ENCODE data around the gene MEF2D.

The MEF2D gene

DNA sequence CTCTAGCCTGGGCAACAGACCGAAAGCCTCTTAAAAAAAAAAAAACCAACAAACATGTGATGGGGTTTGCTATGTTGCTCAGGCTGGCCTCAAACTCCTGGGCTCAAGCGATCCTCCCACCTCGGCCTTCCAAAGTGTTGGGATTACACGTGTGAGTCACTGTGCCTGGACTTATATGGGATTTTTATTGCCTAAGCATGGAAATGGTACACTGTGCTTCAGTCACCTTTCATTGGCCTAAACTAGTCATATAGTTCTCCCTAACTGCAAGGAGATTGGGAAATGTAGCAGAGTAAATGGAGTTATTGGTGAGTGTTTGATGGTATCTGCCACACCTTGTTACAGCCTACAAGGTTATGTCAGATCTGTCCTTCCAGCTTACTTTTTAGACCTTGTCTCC is 17.2 kb upstream of the MEF2D start:
- DNase-seq (ENCODE audit: low read depth in 2 of 2) = peak in 1 of 2 donors; percentile 29
- TF ChIP-seq, protein P1, sequence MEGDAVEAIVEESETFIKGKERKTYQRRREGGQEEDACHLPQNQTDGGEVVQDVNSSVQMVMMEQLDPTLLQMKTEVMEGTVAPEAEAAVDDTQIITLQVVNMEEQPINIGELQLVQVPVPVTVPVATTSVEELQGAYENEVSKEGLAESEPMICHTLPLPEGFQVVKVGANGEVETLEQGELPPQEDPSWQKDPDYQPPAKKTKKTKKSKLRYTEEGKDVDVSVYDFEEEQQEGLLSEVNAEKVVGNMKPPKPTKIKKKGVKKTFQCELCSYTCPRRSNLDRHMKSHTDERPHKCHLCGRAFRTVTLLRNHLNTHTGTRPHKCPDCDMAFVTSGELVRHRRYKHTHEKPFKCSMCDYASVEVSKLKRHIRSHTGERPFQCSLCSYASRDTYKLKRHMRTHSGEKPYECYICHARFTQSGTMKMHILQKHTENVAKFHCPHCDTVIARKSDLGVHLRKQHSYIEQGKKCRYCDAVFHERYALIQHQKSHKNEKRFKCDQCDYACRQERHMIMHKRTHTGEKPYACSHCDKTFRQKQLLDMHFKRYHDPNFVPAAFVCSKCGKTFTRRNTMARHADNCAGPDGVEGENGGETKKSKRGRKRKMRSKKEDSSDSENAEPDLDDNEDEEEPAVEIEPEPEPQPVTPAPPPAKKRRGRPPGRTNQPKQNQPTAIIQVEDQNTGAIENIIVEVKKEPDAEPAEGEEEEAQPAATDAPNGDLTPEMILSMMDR (IDR thresholded peaks at IDR 0.05; ENCODE audit: low read depth, low read length) = no peak
- H3K4me3 ChIP-seq (replicated peaks in 1 of 2; ENCODE audit: low read depth in 2 of 2, low read length in 2 of 2) = no peak overlapping the region

DNA sequence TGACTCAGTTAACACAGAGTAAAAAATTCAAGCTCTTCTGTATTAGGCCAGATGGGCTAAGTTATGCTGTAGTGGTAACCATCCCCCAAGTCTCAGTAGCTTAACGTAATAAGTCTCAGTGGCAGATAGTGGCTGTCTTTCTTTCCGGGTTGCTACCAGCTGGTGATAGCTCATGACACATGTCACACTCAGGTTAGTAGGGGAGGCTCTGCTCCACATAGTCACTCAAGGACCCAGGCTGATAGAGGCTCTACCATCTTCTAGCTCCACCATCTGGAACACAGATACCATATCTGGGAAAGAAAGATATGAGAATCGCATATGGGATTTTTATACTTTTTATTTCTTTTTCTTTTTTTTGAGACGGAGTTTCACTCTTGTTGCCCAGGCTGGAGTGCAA is 16.2 kb upstream of the MEF2D start:
- TF ChIP-seq, protein P1 (IDR thresholded peaks at IDR 0.05; ENCODE audit: low read depth, low read length) = no peak
- no peak overlapping the region for H3K4me3 ChIP-seq (replicated peaks in 1 of 2; ENCODE audit: low read depth in 2 of 2, low read length in 2 of 2)
- no peak for DNase-seq (ENCODE audit: low read depth in 2 of 2)

DNA sequence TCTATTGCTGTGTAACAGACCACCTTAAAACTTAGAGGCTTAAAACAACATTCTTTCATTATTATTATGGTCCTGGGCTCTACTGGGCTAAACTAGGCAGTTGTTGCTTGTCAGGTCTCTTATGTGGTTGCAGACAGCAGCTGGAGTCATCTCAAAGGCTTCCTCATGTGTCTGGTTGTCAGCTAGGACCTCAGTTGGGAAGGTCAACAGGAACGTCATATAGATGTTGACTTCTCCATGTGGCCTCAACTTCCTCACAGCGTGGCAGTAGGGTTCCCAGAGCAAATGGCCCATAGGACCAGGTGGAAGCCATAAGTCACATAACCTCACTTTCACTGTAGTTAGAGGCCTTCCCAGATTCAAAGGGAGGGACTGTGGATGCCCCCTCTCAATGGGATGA is 15.4 kb upstream of the MEF2D start:
- TF ChIP-seq, protein P1 (IDR thresholded peaks at IDR 0.05; ENCODE audit: low read depth, low read length) = no peak
- no peak for DNase-seq (ENCODE audit: low read depth in 2 of 2)
- H3K4me3 ChIP-seq (replicated peaks in 1 of 2; ENCODE audit: low read depth in 2 of 2, low read length in 2 of 2) = no peak overlapping the region

DNA sequence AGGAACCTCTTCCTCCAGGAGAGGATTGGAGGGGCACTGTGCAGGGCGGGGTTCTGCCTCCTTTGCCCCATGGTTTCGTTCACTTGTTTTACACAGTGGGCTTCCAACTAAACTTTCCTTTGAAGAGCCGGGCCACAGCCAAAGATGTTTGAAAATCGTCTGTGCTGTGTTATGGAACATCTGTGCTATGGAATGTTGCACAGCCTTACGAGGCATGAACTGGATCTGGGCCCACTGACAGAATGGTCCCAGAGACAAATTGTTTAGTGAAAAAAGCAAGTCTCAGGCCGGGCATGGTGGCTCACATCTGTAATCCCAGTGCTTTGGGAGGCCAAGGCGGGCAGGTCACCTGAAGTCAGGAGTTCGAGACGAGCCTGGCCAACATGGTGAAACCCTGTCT is 12.6 kb upstream of the MEF2D start:
- no peak for DNase-seq (ENCODE audit: low read depth in 2 of 2)

GRCh38 chr1:156511644-156512043 is 11.1 kb upstream of the MEF2D start:
- no peak overlapping the region for H3K4me3 ChIP-seq (replicated peaks in 1 of 2; ENCODE audit: low read depth in 2 of 2, low read length in 2 of 2)
- DNase-seq (ENCODE audit: low read depth in 2 of 2) = peak in 1 of 2 donors; percentile 86
- TF ChIP-seq, protein P1 (IDR thresholded peaks at IDR 0.05; ENCODE audit: low read depth, low read length) = no peak

More for the DNA sequence above, 12.6 kb upstream of the MEF2D start:
- TF ChIP-seq, protein P1 (IDR thresholded peaks at IDR 0.05; ENCODE audit: low read depth, low read length) = no peak
- H3K4me3 ChIP-seq (replicated peaks in 1 of 2; ENCODE audit: low read depth in 2 of 2, low read length in 2 of 2) = no peak overlapping the region

DNA sequence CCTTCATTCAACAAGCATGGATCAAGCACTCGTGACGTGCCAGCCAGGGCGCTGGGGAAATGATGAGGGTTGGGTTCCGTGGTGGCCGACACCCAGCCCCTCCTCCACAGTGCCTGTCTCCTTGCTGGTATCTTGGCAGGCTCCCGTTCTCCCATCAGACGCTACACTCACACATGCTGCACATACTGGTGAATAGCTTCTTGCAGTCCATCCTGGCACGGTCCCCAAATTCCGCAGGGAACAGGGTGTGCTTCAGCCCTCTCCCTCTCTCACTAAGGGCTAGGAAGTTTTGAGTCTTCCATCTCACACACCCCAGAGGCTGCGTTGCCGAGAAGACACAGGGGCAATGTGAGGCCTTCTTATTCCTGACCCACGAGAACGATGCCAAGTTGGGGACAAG is 10.1 kb upstream of the MEF2D start:
- H3K4me3 ChIP-seq (replicated peaks in 1 of 2; ENCODE audit: low read depth in 2 of 2, low read length in 2 of 2) = no peak overlapping the region
- peak; percentile 83 to 91 for DNase-seq (ENCODE audit: low read depth in 2 of 2)
- TF ChIP-seq, protein P1 (IDR thresholded peaks at IDR 0.05; ENCODE audit: low read depth, low read length) = no peak

DNA sequence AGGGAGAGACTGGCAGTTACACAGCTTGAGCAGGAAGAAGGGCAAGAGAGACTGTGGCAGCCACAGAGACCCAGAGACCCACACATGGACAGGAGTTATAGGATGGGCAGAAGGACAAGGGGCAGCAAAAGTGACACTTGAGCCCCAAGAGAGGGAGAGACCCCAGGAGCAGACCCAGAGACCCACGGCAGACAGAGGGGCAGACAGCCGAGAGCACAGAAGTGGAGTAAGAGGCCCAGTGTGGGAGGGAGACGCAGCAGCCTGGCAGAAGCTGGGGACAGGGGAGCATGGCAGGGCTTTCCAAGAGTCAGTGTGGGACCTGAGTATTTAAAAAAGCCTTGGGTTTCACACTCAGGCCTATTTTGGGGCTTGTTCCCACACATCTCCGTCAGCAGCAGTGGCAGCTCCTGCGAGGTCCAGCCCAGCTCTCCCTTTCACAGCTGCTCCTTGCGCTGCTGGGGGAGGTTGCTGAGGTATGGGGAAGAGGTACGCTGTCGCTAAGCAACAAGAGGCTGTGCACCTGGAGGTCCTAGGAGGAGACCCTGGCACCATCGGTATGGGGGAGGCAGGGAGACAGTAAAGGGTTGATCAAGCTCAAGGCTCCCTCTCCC is 9.0 kb upstream of the MEF2D start:
- TF ChIP-seq, protein P1 (IDR thresholded peaks at IDR 0.05; ENCODE audit: low read depth, low read length) = no peak
- no peak overlapping the region for H3K4me3 ChIP-seq (replicated peaks in 1 of 2; ENCODE audit: low read depth in 2 of 2, low read length in 2 of 2)
- DNase-seq (ENCODE audit: low read depth in 2 of 2) = no peak
